Thyroid gland (tissue), 4 donors: ENCODE measurements around the gene PNLIPRP1.

Source experiments
- POLR2A ChIP-seq, 2 donors: fragments of 450-650 bp; IDR thresholded peaks; one replicate each; pipeline ENCODE4 v1.6.1; 2017; ENCODE audit warnings: antibody characterized with exemption in 2 of 2, mild to moderate bottlenecking in 2 of 2, moderate library complexity in 1 of 2
- TF ChIP-seq, protein P1 (sequence below), 6 experiments: fragments of 200-600 bp in 3 of 6; fragments of 450-650 bp in 3 of 6; sonication (generic) in 3 of 6; IDR thresholded peaks; one replicate each; pipeline ENCODE4 v1.5.1; 2016 to 2019; ENCODE audit warnings: antibody characterized with exemption in 6 of 6, mild to moderate bottlenecking in 2 of 6, inconsistent platforms in 1 of 6, moderate library complexity in 1 of 6

DNA sequence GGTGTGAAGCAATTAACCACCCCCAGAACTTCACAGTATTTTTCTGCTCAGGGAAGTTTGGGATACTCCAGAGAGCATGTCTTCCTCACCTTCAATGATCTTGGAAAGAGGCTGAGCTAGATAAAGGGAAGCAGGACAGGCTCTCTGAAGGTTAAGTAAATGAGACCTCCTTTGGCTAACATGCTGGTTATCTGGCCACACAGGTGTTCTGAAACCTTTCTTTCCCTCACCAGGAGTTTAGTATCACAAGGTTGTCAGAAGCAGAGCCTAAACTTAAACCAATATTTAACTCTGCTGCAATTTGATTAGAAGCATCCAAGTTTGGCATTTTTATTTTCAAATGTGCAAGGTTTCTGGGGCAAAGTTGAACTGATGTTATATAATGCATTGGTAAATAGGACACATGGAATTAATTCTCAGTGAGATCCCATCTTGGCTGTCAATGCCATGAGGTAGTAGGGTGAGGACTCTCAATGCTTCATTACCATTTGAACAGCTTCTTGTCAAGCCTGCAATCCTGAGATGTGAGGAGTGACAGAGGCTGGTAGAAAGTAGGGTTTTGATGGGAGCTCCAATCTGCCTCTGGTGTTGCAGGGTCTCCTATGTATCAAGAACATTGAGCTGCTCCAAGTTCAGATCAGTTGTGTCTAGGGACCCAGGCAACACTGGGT, 48.6 kb upstream of the PNLIPRP1 start:
- TF ChIP-seq, protein P1, sequence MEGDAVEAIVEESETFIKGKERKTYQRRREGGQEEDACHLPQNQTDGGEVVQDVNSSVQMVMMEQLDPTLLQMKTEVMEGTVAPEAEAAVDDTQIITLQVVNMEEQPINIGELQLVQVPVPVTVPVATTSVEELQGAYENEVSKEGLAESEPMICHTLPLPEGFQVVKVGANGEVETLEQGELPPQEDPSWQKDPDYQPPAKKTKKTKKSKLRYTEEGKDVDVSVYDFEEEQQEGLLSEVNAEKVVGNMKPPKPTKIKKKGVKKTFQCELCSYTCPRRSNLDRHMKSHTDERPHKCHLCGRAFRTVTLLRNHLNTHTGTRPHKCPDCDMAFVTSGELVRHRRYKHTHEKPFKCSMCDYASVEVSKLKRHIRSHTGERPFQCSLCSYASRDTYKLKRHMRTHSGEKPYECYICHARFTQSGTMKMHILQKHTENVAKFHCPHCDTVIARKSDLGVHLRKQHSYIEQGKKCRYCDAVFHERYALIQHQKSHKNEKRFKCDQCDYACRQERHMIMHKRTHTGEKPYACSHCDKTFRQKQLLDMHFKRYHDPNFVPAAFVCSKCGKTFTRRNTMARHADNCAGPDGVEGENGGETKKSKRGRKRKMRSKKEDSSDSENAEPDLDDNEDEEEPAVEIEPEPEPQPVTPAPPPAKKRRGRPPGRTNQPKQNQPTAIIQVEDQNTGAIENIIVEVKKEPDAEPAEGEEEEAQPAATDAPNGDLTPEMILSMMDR (IDR thresholded peaks at IDR 0.05): no peak
- no peak for TF ChIP-seq POLR2A (IDR thresholded peaks at IDR 0.05)
